ENCODE measurements around the gene WDR93.

Gene WDR93

DNA sequence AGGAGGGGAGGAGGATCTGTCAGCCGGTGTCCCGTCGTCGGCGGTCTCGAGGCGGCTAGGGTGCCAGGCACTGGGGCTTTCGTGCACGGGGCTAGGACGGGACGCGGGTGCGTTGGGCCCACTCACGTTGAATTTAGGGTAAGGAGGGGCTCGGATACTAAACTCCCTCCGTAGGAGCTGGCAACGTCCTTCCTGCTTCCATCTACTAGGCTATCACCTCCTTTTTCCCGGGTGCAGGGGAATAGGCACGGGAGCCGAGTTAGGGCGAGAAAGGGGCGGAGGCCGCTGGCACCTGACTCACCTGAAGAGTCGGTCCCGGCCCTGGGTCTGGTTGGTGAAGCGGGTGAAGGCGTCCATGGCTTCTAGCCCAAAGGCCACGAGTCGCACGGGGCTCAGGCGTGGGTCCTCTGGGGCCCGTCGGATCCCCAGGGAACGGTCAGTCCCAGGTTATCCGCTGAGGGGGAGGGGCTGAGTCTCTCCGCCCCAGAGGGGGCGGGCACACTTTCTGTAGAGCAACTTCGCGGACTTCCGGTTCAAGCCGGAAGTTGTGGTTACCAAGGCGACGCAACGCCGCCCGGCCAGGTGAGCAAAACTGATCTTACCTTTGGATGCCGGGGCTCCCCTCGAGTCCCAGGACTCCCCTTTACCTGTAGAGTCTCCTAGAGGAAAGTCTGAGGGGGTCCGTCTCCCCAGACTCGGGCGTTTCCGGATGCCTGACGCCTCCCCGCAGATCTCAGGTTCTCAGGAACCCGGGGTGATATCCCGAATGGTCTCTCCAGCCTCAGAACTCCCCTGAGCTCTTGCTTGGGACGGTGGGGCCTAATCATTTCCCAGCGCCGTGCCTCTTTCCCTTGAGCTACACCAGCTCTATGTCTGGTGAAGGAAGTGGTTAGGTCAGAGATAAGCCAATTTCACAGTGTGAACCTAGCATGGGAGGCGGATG is at the start of gene WDR93, which contains the start of gene PEX11A:
Gene WDR93 (plus strand): TSS at position 536 of the 943 bp plus-strand sequence. CDS start 10,936 bp downstream, outside the sequence.
Gene PEX11A (minus strand): TSS at position 479 of the 943 bp plus-strand sequence. CDS start 122 bp downstream, at position 357.
- DNase-seq: peak; percentile 34

DNA sequence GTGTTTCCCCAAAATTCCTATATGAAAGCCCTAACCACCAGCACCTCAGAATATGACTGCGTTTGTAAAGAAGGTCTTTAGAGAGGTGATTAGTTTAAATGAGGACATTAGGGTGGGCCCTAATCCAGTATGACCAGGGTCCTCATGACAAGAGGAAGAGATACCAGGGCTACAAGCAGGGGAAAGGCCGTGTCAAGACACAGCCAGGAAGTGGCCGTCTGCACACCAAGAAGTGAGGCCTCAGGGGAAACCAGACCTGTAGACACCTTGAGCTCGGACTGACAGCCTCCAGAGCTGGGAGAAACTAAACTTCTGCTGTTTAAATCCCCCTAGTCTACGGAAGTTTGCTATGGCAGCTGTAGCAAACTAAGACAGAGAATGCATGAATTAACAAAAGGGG is 49.6 kb upstream of the WDR93 start:
- DNase-seq: no peak

DNA sequence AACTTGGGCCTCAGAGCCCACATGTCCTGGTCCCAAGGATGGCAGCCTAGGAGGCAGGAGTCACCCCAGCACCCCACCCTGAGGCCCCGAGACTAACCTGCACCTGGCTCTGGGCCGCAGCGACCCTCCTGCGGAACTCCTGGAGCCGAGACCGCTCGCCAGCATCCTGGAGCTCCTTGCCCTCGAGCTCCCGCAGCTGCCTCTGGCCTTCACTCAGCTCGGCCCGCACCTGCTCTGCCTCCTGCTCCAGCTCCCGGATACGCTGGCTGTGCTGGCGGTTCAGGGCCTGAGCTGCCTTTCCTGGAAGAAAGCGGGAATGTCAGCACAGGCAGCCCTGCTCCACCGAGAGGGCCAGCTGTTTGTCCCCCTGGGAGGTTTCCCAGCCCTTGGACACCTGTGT is 48.5 kb upstream of the WDR93 start:
- no peak for DNase-seq

DNA sequence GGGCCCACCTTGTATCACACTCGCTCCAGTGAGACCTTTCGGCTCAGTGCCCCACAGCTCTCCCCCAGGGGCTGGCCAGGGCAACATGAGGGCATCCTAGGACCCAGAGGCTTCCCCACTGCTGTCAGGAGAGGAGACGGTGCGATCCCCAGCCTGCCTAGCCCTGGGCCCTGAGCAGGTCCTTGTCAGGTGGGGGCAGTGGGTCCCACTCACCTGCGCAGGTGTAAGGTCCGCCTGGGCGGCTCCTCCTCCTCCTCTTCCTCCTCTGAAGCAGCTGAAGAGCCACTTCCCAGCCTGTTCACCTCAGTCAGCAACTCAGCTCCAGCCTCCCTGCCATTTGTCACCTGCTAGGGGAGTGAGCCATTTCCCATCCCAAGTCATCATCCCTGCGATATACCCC is 44.9 kb upstream of the WDR93 start:
- no peak for DNase-seq

DNA sequence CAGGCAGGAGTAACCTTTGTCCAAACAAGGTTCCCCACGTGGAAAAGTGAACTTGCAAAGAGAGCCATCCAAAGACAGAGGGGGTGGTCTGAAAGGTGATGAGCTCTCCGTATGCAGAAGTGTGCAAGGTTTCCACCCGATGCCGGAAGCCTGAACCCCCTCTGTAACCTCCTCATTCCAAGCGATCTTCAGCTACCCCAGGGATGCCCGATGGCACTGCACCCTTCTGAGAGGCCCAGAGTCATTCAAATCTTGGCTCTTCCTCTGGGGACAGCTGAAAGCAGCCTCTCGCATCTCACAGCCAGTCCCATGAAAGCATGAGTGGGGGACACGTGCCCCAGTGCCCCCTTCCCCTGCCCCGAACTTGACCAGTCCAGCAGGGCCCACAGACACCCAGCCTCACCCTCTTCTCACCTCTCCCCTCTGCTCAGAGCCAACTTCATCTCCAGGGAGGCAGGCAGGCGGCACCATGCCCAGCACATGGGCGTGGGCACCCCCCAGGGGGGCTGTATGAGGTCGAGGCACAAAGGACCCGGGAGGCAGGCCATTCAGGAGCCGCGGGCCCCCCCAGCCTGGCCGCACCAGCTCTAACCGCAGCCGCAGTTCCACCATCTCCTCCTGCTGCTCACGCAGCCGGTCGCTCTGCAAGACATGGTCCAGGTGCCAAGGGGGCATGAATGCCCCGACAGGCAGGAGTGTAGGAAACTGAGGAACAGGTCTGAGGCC is 44.0 kb upstream of the WDR93 start:
- no peak for DNase-seq

DNA sequence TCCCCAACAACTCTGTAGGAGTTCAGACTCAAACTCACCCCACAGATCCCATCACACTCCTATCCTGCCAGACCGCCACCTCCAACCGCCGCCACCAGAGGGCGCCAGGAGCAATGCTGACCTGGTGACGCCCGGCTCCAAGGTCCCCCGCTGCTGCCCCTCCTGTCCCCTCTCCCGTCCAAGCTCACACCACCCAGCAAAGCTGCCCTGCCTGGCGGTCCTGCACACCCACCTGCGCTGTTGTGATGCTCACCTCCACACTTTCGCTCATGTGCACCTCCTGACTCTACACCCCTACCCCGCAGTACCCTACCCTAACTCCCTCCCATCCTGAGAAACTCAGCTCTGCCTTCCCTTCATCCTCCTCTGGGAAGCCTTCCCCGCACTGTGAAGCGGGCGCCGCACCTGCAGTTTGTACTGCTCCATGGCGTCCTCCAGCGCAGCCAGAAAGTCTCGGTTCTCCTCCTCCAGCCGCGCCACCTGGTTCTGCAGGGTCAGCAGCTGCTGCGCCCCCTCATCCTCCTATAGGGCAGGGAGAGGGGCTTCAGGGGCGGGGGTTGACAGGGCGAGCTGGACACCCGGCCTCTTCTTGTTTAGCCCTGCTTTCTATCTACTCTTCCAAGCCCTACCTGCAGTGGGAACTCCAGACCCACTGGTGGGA is 43.3 kb upstream of the WDR93 start:
- no peak for DNase-seq

DNA sequence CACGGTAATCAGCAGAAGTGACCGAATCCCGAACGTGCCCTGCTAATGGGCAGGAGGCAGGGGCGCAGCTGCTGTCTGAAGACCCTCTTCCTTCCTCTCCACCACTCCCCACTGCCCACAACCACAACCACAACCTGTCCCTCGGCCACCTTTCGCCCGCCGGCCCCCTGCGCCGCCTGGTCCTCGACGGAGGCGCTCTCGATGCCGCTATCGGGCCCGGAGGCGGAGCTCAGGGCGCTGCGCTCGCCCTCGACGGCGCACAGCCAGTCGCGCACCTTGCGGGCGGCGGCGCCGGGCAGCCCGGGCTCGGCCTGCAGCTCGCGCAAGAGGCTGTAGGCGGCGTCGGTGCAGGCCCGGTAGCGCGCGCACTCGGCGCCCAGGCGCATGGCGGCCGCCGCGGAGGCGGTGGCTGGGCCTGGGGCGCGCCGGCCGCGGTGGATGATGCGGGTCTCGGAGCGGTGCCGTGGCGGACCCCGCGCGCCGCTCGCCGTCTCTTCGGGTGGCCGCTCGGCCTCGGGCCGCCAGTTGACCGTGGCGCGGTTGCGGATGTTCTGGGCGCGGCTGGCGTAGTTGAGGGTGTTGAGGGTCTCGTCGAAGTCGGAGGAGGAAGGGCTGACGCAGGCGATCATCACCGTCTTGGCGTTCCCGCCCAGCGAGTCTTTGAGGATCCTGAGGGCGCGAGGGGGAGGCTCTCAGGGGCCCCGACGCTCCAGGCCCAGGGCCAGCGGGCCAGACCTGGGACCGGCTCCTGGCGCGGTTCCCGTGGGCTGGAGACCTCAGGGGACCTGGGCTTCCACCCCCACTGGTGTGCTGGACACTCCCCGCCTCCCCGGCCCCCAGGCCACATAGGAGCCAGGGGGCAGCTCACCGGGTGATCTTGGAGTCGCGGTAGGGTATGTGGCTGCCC is 42.3 kb upstream of the WDR93 start:
- DNase-seq: no peak

DNA sequence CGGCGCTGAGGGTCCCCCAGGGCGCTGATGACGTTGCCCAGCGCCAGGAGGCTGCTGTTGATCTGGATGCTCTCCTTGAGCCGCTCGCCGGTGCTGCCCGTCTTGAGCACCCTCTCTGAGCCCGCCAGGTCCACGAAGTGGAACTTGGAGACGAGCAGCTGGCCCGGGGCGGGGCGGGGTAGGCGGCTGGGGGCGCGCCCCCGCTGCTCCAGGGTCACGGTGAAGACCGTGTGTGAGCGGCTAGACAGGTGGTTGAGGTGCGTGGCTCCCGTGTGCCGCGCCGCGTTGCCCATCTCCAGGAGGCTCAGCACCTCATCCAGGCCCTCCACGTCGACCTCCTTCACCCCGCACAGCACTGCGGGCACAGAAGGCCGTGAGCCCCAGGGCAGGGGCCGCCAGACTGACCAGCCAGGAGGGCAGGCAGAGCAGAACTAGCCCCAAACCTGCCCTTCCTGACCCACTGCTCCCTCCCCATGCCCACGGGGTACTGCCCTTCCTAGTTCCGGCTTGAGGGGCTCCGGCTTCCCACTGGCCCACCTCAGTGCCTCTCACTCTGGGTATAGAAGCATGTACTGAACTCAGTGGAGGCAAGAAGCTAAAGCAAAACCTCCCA is 41.5 kb upstream of the WDR93 start:
- no peak for DNase-seq

DNA sequence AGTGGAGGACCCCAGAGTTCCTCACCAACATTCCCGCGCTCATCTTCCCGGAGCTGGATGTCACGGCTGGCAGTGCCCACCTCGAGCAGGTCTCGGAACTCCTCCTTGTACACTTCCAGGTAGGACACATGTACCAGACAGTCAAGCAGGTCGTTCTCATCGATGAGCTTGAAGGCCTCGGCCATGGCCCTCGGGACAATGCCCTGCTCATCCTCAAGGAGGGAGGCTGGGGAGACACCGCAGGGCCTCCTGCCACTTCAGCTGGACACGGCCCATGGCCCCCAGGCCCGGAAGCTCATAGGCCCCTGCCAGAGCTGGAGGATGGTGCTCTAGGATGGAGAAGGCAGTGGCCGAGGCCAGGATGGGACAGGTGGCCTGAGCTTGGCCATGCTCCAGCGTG is 40.9 kb upstream of the WDR93 start:
- no peak for DNase-seq

DNA sequence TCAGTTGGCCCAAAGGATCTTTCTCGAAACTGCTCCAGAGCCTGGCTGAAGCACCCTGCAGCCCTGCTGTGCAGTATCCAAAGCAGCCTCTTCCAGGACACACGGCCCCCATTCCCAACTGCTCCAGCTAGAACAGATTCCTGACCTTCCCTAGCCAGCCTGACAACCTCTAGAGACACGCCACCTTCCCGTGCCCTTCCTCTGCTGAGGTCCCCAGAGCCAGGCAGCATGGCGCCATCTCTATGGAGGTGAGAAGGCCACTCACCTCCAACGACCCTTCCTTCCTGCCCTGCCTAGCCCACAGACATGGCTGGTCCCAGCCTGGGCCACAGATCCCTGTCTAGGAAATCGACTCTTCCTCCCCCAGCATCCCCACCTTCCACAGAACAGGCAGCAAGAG is 38.5 kb upstream of the WDR93 start:
- no peak for DNase-seq

DNA sequence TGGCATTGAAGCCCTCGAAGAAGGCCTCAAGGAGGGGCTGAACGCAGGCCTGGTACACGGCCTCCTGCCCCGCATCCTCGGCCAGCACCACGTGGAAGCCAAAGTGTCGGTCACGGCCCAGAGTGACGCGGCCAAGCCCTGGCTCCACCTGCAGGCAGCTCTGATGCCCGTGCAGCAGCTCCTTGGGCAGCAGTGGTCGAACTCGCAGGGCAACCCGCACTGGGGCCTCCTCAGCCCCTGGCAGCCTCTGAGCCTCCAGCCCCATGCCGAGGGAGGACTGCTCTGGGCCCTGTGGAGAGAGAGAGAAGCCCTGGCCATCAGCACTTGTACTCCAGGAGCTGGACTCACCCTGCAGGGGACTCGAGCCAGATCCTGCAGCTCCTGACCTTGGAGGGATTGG is 37.9 kb upstream of the WDR93 start:
- no peak for DNase-seq

DNA sequence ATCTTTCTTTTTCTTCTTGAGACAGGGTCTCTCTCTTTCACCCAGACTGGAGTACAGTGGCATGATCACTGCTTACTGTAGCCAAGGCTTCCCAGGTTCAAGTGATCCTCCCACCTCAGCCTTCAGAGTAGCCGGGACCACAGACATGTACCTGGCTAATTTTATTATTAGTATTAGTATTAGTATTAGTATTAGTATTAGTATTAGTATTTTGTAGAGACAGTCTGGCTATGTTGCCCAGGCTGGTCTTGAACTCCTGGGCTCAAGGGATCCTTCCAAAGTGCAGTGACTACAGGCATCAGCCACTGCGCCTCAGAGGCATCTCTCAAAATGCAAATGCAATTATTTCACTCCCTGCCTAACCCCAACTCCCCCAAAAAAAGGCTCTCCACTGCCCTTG is 37.0 kb upstream of the WDR93 start:
- DNase-seq: no peak

DNA sequence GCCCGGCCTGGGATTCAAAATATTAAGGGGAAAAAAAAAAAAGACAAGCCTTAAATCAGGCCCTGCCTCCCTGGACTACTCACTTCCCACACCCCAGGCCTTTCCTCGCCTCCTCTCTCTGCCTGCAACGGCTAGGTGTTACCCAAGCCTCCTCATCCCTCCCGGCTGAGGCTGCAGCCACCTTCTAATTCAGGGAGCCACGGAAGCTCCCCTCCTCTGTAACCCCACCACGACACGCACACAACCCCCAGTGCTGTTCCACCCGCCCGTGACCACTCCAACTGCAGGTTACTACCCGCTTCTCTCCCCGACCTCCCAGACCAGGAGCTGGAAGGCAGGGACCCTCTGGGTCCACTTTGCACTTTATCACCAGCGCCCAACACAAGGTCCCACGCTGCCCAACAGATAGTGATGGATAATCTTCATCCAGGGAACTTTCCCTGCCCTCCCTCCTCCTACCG is 36.3 kb upstream of the WDR93 start:
- DNase-seq: no peak

DNA sequence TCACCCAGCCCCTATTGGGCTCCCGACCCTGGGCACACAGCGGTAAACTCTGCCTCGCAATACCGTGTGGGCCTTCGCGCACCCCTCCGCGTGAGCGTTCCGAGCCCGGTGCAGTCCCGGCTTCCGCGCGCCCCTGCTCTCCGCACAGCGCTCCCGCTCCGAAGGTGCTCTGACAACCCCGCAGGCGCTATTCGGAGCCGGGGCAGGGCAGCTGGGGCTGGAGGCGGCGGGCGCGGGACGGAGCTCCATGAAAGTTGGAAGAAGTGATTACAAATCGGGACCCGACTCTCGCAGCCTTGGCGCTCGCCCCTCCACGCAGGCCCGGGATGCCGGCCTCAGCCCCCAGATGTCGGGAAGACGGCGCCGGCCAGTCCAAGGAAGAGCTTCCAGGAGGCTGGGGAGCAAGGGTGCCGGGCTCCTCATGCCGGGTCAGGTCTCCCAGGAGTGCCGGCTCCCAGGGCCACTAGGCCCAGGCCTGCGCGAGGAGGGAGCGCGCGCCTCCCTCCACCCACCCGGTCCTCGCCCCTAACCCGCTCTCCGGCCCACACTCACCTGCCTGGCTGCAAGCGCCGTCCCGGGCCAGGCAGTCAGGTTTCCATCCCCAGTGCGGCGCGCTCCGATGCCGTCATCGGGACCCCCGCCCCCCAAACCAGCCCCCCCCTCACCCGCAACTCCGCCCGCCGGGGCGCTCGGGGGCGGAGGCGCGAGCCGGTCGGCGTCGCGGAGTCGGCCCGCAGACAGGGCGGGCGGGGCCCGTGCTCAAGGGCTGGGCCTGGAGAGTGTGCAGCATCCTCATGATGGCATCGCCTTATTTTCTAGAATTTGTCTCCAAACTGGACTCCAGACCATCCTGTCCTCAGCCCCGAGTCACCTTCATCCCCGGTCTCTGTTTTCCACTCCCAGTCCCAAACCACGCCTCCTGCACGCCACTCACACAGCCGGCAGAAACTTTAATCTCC is 35.5 kb upstream of the WDR93 start, which contains the start of gene KIF7:
Gene KIF7 (minus strand): TSS at position 621 of the 959 bp plus-strand sequence. CDS start 2,537 bp downstream, outside the sequence.
- DNase-seq: no peak

DNA sequence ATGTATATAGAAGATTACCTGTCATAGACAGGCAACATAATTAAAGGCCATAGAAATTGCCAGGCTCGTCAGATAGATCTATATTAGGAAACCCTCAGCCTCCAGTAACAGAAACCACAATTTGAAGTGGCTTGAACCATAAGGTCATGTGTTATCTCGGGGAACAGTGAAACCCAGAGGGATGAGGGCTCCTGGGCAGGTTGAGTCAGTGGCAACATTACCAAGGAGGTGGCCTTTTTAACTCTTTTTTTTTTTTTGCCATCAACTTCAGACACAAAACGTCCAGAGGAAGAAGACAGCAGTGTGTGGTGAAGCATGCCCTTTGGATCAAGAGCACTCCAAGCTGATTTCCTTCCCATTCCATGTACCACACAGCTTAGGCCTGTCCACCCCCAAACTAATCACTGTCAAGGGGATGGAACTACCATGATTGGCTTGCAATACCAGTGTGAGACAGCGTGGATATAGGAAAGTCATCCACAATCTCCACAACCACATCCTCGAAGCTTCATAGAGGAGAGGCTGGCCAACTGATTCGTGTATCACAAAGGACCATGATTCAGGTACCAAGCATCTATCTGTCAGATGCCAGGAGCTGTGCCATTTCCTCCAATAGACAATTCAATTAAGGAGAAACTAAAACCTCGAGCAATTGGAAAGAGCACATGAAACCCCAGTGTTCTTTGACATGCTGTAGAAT is 34.3 kb upstream of the WDR93 start:
- no peak for DNase-seq

DNA sequence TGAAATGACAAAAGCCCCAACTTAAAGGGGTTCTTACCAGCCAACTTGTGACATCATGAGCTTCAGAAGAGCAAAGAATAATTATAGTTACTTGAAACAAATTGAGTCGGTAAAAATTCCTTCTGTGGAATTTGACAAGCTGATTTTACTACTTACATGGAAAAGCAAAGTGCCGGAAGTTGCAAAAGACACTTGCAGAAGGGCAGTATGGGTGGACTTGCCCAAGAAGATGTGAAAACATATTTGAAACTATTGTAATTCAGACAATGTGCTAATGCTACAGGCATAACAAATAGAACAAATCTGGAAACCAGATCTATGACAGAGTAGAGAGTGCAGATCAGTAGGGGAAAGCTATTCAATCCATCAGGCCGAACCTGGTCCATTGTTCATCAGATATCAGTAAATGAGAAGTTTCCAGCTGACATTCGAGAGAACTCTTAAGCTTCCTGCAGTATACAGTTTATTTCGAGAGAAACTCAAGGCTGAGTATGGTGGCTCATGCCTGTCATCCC is 32.9 kb upstream of the WDR93 start:
- no peak for DNase-seq

DNA sequence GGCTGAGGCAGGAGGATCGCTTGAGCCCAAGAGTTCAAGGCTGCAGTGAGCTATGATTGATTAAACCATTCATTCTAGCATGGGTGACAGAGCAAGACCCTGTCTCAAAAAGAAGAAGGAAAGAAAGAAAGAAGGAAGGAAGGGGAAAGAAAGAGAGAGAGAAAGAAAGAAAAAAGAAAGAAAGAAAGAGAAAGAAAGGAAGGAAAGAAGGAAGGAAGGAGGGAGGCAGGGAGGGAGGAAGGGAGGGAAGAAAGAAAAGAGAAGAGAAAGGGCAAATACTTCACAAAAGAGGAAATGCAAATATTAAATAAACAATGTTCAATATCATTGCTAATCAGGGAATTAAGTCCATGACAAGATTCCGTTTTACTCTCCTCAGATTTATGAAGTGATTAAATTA is 31.3 kb upstream of the WDR93 start:
- no peak for DNase-seq

DNA sequence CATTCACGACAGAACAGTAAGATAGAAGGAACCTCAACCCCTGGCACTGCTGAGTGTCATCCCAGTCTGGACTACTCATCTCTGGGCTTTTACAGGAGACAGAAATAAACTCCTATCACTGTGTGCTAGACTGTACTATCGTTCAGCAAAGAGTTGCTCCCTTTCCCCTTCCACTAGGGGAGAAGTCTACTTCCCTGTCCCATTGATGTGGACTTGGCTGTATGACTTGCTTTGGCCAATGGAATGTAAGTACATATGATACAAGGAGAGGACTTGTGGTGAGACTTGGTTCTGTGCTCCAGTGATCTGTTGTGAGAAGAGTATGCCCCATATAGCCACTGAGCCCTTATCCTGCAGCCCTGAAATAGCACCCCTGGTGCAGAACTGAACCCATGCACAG is 30.1 kb upstream of the WDR93 start:
- no peak for DNase-seq

DNA sequence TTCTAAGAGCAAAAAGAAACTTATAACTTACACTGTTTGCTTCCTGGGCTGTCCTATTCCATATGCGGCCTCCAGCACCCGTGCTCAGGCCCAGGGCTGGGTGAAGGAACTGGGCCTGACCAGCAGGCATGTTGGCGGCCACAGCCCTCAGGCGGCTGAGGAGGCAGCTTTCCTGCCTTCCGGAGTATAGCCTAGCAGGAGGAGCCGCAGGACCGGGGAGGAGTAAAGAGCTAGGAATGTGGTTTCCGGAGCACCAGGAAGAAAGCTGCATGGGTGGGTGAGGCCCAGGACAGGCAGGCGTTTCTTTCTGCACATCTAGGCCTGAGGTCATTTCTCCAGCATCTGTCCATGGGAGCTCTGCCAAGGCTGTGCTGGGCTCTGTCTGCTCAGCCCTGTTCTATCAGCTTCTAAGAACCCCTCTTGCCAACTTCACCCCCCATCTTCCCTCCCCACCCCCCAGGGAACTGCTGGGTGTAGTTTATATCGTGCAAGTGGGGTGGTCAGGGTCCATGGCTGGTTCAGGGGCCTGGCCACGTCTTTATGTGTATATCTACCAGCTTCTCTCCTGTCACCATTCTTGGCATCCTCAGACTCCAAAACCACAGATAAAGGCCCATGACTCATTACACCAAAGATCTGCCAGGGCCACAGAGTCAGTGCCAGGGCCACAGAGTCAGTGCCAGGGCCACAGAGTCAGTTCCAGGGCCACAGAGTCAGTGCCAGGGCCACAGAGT is 27.6 kb upstream of the WDR93 start:
- no peak for DNase-seq

All from NCI-H1436 treated with DMSO at 0.1 percent for 48 hours (cell line).